ENCODE measurements around the gene RASSF7. TPM values are rescaled to one million over a fixed set of nuclear protein-coding genes. Genes with fewer than 3 reads are reported as not detected.
A peak's percentile ranks its signal among the peaks of the same experiment; 100 is the strongest.

The RASSF7 gene
- polyA plus RNA-seq, 1 experiment, result 25.1 TPM

DNA sequence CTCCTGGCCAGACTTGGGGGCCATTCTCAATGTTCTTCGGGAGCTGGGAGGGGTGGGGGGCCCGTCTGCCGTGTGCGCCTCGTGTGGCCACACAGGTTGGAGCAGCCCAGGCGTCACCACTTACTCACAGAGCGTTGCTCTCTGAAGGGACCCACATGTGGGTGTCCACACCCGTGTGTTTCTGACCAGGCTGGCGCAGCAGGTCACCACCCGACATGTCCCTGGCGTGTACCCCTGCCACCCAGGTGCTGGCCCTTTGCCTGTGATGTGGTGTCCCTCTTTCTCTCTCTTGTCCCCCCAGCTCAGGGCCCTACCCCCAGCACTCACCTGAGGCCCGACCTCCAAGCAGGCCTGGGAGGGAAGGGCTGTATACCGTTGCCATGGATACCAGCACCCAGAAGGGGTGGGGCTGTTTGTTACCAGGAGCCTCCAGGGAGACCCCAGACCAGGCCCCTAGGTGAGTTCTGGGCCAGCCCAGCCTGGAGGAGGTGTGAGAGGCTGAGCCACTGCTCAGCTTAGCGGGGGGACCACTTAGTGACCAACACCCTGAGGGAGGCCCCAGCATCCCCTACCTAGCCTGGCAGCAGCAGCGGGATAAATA lies 1.6 kb upstream of the RASSF7 start:
- peaks cover 15% of the 10 kb centered on the region for H3K27me3 ChIP-seq (ENCODE audit: control insufficient read depth, insufficient read depth, low read length)
- TF ChIP-seq, protein P1, sequence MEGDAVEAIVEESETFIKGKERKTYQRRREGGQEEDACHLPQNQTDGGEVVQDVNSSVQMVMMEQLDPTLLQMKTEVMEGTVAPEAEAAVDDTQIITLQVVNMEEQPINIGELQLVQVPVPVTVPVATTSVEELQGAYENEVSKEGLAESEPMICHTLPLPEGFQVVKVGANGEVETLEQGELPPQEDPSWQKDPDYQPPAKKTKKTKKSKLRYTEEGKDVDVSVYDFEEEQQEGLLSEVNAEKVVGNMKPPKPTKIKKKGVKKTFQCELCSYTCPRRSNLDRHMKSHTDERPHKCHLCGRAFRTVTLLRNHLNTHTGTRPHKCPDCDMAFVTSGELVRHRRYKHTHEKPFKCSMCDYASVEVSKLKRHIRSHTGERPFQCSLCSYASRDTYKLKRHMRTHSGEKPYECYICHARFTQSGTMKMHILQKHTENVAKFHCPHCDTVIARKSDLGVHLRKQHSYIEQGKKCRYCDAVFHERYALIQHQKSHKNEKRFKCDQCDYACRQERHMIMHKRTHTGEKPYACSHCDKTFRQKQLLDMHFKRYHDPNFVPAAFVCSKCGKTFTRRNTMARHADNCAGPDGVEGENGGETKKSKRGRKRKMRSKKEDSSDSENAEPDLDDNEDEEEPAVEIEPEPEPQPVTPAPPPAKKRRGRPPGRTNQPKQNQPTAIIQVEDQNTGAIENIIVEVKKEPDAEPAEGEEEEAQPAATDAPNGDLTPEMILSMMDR (IDR thresholded peaks at IDR 0.05; ENCODE audit: insufficient read depth, low read depth, low read length), result no peak
- H3K4me3 ChIP-seq (ENCODE audit: low read depth, low read length), result no peak overlapping the region
- H3K36me3 ChIP-seq (ENCODE audit: control insufficient read depth, insufficient read depth, low read length), result peaks cover 8% of the 10 kb centered on the region
- CTCF ChIA-PET, result interaction anchor here (0.9 to 1.3 kb wide), 2 partner anchors 164 to 169 kb away, joined by 3 to 5 read pairs; no protein-coding TSS in a partner anchor
- DNase-seq (ENCODE audit: low read depth), result no peak
- POLR2A ChIA-PET, result no interaction called here

DNA sequence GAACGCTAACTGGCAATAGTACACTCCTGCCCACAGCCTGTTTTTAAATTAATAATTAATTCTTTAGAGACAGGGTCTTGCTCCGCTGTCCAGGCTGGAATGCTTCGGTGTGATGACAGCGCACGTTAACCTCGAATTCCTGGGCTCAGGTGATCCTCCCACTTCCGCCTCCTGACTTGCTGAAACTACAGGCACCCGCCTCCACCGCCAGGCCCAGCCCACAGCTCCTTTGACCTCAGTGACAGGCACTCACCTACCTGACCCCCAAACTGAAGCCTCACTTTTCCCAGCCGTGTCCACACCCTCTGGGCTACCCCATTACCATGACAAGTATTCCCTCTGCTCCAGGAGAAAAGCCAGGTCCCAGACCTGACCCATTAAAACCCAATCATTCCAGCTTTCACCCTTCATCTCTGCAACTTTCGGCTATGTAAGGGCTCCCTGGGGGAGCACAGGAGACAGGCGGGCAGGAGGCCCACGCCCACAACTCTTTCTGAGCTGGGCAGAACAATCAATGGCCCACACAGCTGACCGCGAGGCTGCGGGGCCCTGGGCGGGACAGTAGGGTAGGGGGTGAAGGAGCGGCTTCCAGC lies 962 bp upstream of the RASSF7 start:
- CTCF ChIA-PET, result interaction anchor here (0.9 to 1.3 kb wide), 2 partner anchors 163 to 168 kb away, joined by 3 to 5 read pairs; no protein-coding TSS in a partner anchor
- POLR2A ChIA-PET, result no interaction called here

DNA sequence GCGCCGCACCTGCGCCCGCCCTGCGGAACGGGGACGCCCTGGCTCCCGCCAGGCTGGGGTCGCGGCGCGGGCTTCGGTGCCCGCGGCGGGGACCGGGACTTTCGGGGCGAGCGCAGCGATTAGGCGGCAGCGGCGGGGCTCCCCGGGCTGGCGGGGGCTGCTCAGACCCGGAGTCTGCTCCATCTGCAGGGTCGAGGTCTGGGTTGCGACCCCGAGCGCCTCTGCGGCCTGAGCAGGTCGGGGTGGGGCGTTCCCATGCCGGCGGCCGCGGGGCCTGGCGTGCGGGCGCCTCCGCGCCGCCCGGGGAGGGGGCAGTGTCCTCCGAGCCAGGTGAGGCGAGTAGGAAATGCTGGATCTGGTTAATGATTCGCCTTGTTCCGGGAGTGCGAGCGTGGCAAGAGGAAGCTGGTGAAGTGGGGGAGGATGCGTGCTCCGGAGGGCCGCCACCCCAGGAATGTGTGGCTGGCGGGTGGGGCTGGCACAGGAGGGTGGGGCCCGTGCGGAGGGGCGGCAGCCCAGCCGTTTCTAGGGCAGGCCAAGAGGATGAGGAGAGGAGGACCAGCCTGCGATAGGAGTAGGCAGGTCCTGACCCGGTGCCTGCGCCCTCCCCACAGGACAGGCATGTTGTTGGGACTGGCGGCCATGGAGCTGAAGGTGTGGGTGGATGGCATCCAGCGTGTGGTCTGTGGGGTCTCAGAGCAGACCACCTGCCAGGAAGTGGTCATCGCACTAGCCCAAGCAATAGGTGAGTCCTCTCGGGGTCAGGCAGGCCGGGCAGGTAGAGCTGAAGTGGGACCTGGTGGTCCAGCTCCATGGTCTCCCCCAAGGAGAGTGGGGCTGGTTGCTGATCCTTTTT lies 606 bp downstream of the RASSF7 start:
- H3K36me3 ChIP-seq (ENCODE audit: control insufficient read depth, insufficient read depth, low read length), result peaks cover 16% of the 10 kb centered on the region
- TF ChIP-seq, protein P1 (IDR thresholded peaks at IDR 0.05; ENCODE audit: insufficient read depth, low read depth, low read length), result no peak
- no peak for DNase-seq (ENCODE audit: low read depth)
- ChIA-PET POLR2A (no interaction called here), CTCF (no interaction called here)
- H3K4me3 ChIP-seq (ENCODE audit: low read depth, low read length), result peak overlapping the region; percentile 60
- H3K27me3 ChIP-seq (ENCODE audit: control insufficient read depth, insufficient read depth, low read length), result peaks cover 12% of the 10 kb centered on the region

More for the DNA sequence above, 962 bp upstream of the RASSF7 start:
- TF ChIP-seq, protein P1 (IDR thresholded peaks at IDR 0.05; ENCODE audit: insufficient read depth, low read depth, low read length), result no peak
- Histone ChIP-seq H3K27me3 (ENCODE audit: control insufficient read depth, insufficient read depth, low read length) (peaks cover 15% of the 10 kb centered on the region), H3K4me3 (ENCODE audit: low read depth, low read length) (peak overlapping the region; percentile 67), H3K36me3 (ENCODE audit: control insufficient read depth, insufficient read depth, low read length) (peaks cover 8% of the 10 kb centered on the region)
- no peak for DNase-seq (ENCODE audit: low read depth)

DNA sequence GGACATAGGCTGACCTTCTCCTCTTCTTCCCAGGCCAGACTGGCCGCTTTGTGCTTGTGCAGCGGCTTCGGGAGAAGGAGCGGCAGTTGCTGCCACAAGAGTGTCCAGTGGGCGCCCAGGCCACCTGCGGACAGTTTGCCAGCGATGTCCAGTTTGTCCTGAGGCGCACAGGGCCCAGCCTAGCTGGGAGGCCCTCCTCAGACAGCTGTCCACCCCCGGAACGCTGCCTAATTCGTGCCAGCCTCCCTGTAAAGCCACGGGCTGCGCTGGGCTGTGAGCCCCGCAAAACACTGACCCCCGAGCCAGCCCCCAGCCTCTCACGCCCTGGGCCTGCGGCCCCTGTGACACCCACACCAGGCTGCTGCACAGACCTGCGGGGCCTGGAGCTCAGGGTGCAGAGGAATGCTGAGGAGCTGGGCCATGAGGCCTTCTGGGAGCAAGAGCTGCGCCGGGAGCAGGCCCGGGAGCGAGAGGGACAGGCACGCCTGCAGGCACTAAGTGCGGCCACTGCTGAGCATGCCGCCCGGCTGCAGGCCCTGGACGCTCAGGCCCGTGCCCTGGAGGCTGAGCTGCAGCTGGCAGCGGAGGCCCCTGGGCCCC lies 1.4 kb downstream of the RASSF7 start:
- Histone ChIP-seq H3K27me3 (ENCODE audit: control insufficient read depth, insufficient read depth, low read length) (peaks cover 5% of the 10 kb centered on the region), H3K36me3 (ENCODE audit: control insufficient read depth, insufficient read depth, low read length) (peaks cover 19% of the 10 kb centered on the region), H3K4me3 (ENCODE audit: low read depth, low read length) (peak overlapping the region; percentile 60; the same call in 1 of the 2 replicates)
- POLR2A ChIA-PET, result interaction anchor here (0.5 kb wide), 1 partner anchor 258 kb away, joined by 22 read pairs; no protein-coding TSS in a partner anchor
- CTCF ChIA-PET, result no interaction called here
- DNase-seq (ENCODE audit: low read depth), result no peak
- TF ChIP-seq, protein P1 (IDR thresholded peaks at IDR 0.05; ENCODE audit: insufficient read depth, low read depth, low read length), result no peak
